GM08714 (cell line): ENCODE results near the gene ATP5ME.

Experiments
- H3K4me3 ChIP-seq: fragments of 200-500 bp; sonication (Bioruptor generic); 2 replicates; pipeline ENCODE4 v1.5.1; 2014; ENCODE audit warnings: mild to moderate bottlenecking, low read length, inconsistent platforms
- ZNF274 ChIP-seq: IDR thresholded peaks from 2 replicates; pipeline ENCODE4 v1.6.1; 2012; ENCODE audit warnings: mild to moderate bottlenecking, low read depth, low read length

Gene ATP5ME, protein sequence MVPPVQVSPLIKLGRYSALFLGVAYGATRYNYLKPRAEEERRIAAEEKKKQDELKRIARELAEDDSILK

DNA sequence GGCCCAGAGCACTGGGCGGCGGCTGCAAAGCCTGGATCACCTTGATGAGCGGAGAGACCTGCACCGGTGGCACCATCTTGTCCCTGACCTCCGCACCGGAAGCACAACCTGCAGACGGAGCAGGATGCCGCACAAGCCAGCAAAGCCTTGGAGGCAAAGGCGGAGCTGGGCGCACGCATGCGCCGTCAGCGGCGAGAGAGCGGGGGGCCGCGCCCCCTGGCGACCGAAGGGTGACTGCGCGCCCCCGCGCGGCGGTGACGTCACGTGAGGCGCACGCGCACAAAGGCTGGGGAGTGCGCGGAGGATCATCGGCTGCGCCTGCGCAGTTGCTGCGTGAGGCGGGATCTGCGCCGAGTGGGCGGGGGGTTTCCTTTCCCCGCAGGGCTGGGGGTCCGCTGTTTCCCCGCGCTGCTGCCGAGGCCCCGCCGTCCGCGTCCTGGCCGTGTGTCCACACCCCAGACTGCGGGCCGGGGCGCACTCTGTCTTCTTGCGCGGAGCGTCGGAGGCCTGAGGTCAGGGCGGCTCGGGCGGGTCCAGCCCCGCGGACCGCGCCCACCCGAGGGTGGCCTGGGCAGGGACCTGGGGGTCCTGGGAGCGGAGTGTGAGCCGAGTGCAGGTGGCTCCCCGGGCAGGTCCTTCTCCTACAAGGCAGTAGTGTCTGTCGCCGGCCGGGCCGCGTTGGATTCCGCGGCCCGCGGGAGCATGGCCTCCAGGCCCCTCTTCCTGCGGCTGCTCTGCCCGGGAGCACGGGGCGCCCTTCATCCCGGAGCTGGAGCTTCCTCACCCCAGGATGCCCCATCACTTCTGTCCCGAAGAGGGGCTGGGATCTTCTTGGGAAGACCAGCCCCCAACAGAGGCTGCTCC is at the start of gene ATP5ME, which contains the start of gene MYL5:
ATP5ME (minus strand) TSS at position 105 of the 864 bp plus-strand sequence; CDS start at position 76, 29 bp downstream.
MYL5 (plus strand) TSS at position 371 of the 864 bp plus-strand sequence. CDS start 3,485 bp downstream, outside the sequence.
- H3K4me3 ChIP-seq = peak within 1 kb of the TSS; percentile 79
- no peak for TF ChIP-seq ZNF274

DNA sequence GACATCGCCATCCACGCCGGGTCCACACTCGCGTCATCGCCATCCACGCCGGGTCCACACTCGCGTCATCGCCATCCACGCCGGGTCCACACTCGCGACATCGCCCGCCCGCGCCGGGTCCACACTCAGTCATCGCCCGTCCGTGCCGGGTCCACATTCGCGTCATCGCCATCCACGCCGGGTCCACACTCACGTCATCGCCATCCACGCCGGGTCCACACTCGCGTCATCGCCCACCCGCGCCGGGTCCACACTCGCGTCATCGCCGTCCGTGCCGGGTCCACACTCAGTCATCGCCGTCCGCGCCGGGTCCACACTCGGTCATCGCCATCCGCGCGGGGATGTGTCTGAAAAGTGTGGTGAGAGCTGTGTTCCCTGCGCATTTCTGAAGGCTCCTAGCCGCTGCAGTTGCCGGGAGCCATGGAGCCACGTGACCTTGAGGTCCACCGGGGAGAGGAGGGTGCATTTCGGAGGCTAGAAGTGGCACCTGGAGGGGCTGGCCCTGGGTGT is 48.8 kb upstream of the ATP5ME start:
- no peak overlapping the region for H3K4me3 ChIP-seq
- no peak for TF ChIP-seq ZNF274

DNA sequence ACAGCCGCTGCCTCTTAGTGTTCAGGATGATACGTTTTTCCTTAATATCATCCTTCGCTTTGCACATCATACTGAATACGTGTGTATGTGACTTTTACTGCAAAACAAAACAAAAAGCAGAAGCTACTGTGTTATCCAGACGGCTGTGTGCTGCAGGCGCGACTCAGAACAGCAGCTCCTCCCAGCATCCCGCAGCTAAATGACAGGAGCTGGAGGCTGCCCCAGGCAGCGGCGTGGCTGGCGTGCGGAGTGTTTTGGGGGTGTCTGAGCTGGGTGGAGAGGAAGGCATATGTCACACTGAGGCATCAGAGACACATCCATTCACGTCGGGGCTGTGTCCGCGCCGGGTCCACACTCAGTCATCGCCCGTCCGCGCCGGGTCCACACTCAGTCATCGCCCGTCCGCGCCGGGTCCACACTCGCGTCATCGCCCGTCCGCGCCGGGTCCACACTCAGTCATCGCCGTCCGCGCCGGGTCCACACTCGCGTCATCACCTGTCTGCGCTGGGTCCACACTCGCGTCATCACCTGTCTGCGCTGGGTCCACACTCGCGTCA is 48.2 kb upstream of the ATP5ME start:
- no peak for TF ChIP-seq ZNF274

DNA sequence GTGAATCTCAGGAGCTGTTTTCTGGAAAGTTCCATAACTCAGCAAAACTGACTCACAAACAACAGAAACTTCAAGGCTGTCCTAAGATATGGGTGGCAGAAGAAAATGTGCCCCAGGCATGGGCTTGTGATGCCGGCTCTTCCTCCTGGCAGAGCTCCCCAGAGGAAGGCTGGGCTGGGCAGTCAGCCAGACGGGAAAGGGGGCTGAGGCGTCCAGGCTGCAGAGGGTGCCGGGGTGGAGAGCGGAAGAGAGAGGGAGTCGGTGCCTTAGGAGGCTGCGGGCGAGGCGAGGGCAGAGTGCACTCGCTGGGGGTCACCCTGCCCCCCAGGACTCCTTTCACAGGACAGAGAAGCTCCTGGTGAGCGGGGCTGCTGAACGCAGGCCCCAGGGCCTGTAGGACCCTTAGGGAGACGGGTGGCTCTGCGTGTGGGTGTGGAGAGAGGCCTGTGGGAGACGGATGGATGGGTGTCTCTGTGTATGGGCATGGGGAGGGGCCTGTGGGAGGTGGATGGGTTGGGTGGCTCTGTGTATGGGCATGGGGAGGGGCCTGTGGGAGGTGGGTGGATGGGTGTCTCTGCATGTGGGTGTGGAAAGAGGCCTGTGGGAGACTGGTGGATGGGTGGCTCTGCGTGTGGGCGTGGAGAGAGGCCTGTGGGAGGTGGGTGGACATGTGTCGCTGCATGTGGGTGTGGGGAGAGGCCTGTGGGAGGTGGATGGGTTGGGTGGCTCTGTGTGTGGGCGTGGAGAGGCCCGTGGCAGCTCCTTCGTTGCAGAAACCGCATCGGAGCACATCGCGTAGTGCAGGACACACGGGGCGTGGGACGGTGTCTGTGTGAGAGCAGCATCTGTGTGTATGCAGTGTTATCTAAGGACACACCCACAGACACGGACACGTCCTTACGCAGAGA is 47.4 kb upstream of the ATP5ME start:
- H3K4me3 ChIP-seq = no peak overlapping the region
- no peak for TF ChIP-seq ZNF274

More for the DNA sequence above, 48.2 kb upstream of the ATP5ME start:
- no peak overlapping the region for H3K4me3 ChIP-seq

DNA sequence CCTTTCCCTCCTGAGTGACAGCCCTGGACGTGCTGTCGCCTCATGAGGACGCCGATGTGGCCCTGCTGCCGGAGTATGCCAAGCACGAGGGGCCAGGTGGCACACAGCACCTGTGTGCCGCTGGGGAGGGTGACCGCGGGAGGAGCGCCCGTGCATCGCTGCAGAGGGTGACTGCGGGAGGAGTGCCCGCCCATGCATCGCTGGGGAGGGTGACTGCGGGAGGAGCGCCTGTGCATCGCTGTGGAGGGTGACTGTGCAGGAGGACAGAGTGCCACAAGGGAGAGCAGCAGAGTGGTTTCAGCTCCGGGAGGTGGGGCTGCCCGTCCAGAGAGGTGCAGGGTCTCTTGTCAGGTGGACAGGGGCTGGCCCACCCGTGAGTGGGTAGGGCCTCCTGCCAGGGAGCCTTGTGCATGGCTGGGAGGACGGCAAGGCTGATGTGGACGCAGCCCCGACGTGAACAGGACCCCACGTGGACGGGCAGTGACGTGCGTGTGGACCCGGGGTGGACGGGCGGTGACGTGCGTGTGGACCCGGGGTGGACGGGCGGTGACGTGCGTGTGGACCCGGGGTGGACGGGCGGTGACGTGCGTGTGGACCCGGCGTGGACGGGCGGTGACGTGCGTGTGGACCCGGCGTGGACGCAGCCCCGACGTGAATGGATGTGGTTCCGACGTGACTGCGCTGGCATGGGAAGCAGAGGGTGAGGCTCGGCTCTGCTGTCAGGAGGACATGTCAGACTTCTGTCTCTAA is 46.2 kb upstream of the ATP5ME start:
- H3K4me3 ChIP-seq = no peak overlapping the region
- no peak for TF ChIP-seq ZNF274

DNA sequence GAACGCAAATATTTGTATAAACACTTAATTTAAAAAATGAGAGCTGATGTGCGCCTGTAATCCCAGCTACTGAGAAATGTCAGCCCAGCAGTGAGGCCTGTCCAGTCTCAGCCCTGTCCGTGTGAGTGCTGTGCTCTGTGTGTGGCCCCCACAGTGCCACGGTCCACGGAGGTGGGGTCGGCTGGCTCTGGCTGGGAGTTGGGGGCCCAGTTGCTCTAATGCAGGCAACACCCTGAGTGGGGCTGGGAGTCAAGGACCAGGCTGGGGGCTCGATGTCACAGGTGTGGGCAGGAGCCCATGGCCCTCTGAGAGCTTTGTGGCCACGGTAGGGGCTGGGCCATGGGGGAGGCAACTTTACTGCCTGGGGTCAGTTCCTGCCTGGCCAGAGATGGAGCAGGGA is 44.4 kb upstream of the ATP5ME start:
- no peak for TF ChIP-seq ZNF274
- no peak overlapping the region for H3K4me3 ChIP-seq

DNA sequence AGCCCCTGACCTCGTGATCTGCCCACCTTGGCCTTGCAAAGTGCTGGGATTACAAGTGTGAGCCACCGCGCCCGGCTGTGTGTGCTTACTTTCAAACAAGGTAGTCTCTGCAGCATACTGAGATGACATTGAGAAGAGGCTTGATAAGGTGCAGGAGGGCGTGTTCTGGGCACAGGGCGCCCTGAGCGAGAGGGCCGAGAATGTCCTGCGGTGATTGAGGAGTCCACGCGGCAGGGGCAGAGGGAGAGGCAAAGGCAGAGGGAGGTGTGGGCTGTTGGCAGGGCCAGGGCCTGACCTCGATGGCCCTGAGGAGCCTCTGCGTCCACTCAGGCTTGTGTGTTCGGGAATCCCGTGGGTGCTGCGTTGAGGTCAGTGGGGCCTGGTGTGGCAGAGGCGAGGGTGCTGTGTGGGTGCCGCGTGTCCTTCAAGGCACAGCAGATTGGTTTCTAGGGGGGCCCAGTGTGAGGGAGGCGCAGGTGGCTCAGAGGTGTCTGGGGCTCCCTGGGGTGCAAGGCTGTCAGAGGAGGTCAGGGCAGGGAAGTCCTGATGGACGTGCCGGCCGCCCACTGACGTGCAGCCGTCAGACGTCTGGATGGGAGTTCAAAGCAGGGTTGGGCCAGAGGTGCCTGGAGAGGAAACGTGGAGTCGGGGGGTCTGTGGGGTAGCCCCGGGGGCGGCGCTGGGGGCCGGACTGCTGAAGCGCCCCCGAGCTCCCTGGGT is 43.7 kb upstream of the ATP5ME start:
- H3K4me3 ChIP-seq = no peak overlapping the region
- no peak for TF ChIP-seq ZNF274

DNA sequence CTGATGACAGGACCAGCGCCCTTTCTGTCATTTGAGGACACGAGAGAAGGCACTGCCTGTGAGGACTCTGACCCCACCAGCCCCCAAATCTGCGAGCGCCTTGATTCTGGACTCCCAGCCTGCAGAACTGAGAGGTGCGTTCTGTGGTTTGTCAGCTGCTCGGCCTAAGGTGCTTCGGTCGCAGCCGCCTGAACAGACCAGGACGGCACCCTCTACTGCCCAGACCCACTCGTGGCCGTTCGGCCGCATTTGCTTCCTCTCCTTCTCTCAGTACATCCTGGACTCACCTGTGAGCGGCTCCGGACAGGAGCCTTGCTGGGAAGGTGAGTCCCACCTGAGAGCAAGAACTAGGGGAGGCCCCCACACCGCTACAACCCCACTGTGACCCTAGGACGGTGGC is 40.0 kb upstream of the ATP5ME start:
- no peak for TF ChIP-seq ZNF274
- H3K4me3 ChIP-seq = no peak overlapping the region

DNA sequence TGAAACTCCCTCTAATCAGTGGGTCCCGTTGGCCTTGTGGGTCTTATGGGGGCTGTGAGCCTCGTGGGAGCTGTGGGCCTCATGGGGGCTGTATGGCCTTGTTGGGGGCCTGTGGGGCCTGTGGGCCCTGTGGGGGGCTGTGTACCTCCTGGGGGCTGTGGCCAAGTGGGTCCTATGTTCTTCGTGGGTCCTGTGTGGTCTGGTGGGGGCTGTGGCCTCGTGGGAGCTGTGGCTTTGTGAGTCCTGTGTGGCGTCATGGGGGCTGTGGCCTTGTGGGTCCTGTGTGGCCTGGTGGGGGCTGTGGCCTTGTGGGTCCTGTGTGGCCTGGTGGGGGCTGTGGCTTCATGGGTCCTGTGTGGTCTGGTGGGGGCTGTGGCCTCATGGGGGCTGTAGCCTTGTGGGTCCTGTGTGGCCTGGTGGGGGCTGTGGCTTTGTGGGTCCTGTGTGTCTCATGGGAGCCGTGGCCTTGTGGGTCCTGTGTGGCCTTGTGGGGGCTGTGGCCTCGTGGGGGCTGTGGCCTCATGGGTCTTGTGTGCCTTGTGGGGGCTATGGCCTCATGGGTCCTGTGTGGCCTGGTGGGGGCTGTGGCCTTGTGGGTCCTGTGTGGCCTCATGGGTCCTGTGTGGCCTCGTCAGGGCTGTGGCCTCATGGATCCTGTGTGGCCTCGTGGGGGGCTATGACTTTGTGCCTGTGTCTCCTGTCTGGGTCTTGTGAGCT is 39.0 kb upstream of the ATP5ME start:
- TF ChIP-seq ZNF274 = no peak
- H3K4me3 ChIP-seq = no peak overlapping the region

DNA sequence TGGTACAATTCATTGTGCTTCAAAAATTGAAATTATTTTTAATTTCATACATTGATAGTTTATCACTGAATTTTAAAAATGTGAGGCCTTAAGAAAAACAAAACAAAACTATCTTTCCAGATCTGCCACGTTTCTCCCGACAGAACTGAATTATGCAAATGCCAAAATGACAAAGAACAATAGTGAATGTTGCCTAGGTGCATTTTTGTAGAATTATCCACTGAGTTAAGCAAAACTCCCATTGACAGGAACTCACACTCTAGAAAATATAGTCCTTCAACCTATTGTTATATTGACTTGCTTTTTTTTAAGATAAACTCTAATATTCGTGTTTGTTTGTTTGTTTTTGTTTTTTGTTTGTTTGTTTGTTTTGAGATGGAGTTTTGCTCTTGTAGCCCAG is 38.0 kb upstream of the ATP5ME start:
- TF ChIP-seq ZNF274 = no peak
- H3K4me3 ChIP-seq = no peak overlapping the region

DNA sequence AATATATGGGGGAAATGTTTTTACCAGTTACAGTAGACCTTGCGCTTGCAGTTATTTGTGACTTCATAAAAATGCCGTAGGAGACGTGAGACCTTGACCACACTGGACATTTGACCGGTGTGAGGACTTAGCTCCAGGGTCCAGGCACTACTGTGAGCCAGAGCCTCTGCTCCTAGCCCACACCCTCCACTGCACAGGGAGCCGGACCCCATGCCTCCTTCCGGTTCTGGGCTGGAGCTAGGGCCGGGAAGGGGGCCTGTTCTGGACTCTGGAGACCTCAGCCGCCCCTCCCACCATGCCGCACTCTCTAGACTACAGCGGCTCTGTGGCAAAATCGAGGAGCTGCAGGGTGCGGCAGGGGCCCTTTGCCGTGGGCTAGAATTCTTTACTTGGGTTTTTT is 36.8 kb upstream of the ATP5ME start:
- no peak overlapping the region for H3K4me3 ChIP-seq
- TF ChIP-seq ZNF274 = no peak

DNA sequence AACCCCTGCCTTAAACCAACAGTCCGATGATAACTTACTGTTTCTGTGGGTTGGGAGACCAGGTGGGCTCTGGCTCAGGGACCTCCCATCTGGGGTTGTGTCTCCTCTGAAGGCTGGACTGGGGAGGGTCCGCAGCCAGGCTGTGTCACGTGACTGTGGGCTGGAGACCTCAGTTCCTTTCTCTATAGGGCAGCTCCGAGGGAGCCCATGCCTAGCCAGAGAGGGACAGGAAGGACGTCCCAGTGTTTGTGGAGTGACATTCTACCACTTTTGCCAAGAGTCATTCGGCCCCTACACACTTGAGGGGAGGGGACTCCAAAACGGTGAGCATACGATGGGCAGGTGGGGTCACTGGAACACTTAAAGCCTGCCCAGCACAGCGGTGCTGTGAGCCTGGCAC is 36.0 kb upstream of the ATP5ME start:
- no peak for TF ChIP-seq ZNF274

More for the DNA sequence above, 36.0 kb upstream of the ATP5ME start:
- no peak overlapping the region for H3K4me3 ChIP-seq
